NCI-H1092 treated with DMSO at 0.1 percent for 48 hours (cell line): ENCODE results near the gene MAP3K7.

Source experiments
- DNase-seq: peaks from one replicate; lab custom pipeline; 2025; lab: John Stamatoyannopoulos, UW

Gene MAP3K7

DNA sequence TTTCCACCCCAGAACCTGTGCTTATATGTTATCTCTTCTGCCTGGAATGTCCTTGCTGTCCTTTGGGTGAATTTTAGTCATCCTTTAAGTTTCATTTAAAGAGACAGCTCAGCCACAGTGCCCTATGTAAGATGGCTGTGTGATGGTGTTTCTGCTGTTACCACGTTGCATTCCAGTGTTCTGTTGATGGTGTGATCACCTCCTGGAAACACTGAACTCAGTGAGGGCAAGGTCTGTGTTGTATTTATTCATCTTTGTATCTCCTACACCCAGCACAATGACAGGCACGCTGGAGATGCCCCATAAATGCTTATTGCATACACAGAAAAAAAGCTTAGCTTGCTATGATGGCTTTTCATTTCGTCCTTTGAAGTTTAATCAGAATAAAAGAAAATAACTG, 102.5 kb downstream of the MAP3K7 start:
- no peak for DNase-seq

DNA sequence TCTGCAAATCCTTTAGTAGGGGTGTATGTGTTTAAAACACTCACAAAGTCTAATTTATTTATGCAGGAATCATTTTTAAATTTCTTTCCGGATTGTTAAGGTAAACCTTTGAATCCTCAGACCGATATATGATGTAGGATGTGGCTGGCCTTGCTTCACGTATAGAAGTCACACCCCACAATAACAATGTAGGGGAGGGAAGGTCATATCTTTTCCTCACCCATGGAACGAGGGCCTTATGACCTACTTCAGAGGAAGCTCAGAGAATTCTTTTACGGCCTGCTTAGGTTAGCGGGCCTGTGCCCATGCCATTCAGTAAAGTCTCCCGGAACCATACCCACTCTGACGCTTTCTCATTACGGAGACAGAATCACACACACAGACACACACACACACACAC, 102.9 kb downstream of the MAP3K7 start:
- DNase-seq, result no peak

DNA sequence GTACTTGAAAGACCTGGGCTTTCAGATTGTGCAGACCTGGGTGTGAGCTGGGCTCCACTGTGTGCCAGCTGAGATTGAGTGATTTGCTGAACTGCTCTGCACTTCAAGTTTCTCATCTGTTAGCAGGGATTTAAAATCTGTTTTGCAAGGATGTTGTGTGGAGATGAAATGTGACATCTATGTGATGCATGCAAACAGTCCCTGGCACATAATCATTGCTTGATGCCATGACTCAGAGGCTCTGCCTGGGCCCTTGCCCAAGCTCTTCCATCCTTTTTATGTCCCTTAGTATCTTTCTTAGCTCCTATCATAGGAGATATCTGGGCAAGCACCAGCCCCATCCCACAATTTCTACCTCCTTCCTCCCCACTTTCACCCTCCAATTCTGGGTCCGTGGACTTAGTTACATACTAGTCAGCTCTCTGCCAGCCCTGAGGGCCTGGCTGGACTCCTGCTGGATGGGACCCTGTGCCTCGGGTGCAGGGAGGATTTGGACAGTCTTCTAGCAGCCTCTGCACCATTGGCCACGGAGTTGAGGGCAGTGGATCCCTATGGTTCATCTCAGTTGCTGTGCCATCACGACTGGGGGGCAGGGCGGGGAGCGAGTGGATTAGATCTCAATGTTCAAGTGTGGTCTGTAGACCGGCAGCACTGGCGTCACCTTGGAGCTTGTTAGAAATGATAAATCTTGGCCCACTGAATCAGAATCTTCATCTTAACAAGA, 103.6 kb downstream of the MAP3K7 start:
- DNase-seq, result no peak

DNA sequence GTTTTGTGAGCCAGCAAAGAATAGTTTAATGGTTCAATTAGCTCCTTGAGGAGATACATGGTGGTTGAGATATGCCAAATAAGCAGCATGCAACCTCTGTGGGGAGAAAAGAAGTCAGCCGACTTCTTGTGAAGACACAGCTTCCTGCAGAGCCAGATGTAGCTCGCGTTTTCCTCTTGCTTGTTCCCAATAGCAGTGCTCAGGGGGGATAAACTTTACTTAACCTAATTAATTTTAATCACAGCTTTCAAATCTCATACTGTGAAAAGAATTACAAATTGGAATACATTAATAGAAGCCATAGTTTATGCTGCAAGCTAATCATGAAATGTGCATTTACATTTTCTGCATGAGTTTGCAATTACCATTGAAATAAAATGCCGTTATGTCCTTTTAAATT, 106.2 kb downstream of the MAP3K7 start:
- no peak for DNase-seq

DNA sequence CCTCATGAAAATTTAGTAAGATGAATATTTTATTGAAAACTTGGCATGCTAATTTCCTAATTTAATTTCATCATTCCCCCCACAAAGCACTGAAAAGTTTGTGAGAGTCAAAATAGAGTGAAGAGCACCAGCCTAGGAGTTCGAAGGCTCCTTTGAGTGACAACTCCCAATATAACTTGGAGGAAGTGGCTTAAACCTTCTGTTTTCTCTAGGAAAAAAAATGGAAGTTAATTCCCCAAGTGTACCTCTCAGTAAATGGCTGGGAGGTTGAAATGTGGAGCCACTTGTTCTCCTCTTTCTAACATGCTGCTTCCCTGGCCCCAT, 107.3 kb downstream of the MAP3K7 start:
- DNase-seq, result no peak

DNA sequence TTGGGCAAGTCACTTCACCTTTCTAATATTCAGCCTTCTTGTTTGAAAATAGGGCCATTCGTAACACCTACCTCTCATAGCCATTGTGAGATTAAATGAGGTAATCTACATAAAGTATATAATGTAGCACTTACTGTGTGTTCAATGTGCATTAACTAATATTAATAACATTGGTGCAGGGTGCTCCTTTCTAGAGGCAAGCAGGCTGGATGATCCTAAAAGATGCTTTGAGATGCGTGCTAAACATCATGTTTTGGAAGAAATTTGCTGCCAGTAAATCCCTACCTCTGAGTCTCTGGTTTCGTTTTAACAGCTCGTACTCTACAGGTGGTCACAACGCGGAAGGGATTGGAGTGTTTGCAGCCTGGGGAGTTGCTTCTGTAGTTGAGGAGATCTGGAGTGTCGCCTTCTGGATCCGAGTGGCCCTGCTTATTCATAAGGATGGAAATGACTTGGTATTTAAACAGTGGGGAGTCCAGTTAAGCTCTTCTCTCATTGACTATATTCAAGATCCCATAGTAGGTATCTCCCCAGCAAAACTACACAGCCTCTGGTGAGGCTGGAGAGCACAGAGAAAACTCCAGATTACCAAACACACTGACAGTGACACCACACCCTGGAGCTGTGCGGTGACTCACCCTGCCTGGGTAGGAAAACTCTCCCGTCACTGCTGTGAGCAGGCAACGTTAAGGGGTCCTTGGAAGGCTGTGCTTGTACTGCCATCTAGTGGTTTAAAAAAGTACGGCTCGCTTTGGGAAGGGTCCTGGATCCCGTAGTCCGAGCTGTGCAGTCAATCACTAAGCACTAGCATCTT, 107.9 kb downstream of the MAP3K7 start:
- DNase-seq, result peak; percentile 71

DNA sequence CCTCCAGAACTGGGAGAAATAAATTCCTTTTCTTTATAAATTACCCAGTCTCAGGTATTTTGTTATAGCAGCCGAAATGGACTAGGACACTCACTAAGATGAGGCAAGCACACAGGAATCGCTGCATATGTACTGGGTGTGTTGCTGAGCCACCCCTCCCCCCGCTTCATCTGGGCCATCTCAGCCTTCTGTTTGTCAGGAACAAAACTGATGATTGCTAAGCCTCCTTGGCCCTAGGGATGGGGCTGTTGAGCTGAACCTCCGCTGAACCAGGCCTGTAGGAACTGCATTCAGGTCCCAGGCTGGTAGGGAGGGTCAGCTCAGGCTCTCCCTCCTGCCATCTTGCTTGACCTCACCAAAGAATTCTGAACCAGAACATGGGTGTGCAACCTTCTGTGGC, 108.6 kb downstream of the MAP3K7 start:
- DNase-seq, result no peak

DNA sequence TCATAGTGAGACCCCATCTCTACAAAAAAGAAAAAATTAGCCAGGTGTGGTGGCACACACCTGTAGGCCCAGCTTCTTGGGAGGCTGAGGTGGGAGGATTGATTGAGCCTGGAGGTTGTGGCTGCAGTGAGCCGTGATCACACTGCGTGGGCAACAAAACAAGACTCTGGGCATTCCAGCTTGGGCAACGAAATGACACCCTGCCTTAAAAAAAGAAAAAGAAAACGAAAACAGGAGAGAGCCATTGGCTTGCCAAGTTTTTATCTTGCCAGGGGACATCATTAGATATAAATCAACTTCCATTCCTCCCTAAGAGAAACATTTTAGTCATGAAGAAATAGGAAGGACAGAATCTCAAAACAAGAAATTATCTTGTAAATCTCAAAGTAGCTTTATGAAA, 109.5 kb downstream of the MAP3K7 start:
- DNase-seq, result no peak

DNA sequence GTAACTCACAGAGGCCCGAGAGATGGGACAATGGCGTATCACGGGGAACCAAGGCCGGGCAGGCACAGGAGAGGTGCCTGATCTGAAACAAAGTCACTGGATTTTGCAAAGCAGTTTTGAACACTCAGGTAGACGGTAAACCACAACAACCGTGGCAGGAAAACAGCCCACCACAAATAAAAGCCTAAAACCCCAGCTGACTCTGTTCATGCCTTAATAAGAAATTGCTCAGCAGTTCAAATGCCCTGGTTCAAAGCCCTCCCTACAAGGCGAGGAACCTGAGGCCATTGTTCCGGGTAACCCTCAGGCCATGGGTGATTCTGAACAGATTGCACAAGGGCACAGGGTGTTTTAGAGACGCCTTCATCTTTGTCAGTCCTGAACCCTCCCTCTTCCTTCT, 114.2 kb downstream of the MAP3K7 start:
- no peak for DNase-seq

DNA sequence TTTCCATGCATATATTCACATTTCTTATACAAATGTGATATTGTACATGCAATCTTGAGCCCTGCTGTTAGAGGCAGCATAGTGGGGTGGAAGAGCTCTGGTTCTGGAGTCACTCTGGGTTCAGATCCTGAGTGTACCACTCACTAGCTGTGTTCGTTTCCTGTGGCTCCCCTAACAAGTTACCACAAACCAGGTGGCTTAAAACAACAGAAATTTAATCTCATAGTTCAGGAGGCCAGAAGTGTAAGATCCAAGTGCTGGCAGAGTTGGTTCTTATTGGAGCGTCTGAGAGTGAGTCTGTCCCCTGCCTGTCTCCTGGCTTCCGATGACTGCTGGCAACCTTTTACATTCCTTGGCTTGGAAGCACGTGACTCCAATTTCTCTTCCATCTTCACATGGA, 115.6 kb downstream of the MAP3K7 start:
- no peak for DNase-seq

DNA sequence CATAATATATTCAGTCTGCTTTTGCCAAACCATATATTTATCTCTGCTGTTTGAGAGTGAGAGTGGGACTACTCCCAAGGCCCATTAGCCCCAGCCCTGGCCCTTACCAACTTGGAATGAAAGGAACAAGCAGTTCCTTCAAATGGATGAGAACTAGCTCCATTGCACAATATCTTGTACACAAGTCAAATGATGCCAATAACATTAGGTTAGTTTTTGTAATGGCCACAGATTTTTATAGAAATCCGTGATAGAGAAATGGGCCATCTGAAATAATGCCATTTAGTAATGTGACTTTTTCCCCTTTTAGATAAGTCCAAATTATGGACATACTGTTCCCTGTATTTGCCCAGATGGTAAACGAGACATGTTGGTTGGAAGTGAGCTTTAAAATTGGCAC, 117.0 kb downstream of the MAP3K7 start:
- DNase-seq, result no peak

DNA sequence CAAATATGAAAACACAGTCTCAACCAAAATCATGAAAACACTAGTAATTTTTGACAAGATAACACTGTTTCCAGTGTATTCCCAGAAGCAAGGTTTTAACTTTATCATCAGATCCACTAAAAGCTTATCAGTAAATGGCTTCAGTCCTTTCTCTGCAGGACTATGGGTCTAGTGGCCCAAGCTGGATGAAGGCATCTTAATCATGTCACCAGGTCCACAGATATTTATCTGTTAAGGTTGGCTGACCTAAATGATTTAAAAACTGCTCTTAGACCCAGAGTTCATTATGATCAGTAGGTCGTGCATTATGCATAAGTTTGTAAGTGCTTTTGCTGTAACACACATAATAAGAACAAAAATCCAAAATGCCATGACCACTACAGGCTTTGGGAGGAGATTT, 118.0 kb downstream of the MAP3K7 start:
- DNase-seq, result no peak

DNA sequence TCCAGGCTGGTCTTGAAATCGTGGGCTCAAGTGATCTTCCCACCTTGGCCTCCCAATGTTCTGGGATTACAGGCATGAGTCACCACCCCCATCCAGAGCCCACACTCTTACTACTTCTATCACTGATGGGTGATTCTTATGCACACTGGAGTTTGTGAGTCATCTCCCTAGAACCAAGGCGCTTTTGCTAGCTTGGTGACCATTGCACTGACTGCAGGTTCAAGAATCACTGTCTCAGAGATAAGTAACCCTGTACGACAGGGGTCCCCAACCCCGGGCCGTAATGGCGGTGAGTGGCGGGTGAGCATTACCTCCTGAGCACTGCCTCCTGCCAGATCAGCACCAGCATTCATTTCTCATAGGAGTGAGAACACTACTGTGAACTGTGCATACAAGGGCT, 118.8 kb downstream of the MAP3K7 start:
- DNase-seq, result no peak

DNA sequence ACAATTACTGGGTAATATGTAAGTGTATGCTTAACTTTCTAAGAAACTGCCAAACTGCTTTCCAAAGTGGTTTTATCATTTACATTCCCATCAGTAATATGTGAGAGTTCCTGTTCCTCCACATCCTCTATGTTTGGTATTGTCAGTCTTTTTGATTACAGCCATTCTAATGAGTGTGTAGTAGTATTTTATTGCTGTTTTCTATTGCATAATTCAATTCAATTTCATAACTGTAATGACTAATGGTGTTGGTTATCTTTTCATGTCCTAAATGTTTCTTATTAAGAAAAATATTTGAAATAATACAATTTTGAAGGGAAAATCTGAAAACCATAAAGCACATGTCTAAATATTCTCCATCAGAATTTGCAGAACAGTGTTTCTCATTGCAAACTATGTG, 119.3 kb downstream of the MAP3K7 start:
- no peak for DNase-seq

DNA sequence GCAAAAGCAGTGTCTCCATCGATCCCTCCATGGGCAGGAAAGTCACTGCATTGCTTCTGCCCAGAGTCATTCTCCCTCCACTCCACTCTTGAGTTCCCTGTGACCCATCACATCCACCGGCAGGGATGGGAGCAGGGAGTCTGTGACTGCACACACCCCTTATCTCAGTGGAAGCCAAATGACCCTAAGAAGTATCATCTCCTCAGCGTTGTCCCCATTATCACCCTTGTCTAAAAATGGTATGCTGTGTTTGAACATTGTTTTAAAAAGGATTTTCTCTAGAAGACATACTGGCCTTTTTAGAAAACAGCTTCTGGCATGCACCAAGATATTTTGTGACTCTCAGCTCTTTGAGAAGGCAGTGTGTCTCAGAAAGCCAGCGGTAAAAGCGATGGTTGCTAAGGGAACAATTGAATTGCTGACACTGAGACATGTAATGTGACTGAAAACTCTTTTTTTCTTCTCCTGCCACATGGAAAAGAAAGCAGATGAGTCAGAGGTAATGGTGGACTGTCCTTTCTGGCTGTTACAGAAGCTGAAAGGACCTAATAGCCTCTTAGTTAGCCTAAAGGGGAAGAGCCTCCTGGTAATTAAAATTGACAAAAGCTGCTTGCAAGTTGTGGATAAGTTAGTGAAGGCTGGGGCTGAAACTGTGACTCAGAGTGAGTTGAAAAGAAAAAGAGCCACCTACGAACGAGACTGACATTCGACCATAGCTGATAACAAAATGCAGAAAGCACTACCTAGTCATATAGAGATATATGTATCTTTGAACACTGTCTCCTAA, 120.5 kb downstream of the MAP3K7 start:
- DNase-seq, result no peak

DNA sequence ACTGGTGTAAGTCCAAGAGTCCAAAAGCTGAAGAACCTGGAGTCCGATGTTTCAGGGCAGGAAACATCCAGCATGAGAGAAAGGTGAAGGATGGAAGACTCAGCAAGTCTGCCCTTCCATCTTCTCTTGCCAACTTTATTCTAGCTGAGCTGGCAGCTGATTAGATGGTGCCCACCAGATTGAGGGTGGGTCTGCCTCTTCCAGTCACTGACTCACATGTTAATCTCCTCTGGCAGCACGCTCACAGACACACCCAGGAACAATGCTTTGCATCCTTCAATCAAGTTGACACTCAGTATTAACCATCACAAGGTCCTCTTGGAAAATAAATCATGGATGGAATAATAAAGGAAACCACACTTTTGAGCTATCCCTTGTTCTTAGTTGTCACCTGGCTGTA, 121.2 kb downstream of the MAP3K7 start:
- DNase-seq, result no peak

DNA sequence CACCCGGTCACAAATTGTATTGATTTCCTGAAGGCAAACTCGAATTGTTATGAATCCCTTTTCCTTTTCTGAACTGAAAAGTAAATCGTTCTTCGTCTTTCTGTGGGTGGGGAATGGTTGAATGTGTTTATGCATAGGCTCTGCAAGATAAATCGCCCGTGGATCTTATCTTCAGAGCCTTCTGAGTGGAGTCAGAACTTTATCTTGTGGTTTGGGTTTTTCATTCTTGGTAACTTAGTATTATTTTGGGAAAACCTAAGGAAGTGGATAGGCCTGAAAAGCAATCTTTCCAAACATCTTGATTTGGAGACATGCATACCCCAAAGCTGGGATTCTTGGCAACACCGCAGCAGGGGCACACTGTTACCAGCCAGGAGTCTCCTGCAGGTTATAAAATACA, 122.4 kb downstream of the MAP3K7 start:
- no peak for DNase-seq

DNA sequence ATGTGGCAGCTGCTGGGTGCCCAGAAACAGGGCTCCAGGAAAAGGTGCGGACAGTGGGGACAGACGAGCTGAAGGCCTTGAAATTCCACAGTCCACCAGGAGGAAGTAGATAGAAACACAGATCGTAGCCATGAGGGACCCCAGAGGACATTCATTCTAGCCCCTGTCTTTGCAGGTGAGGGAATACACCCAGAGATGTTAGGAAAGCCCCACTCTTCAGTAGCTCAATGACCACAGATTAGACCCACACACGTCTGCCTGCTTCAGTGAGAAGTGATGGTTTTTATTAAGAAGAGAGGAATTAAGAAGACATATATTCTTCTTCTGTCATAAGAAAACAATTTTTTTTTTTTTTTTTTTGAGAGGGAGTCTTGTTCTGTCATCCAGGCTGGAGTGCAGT, 123.0 kb downstream of the MAP3K7 start:
- DNase-seq, result no peak
